Ramos (cell line): ENCODE measurements around the gene SLIT1.

Source experiments
- in situ Hi-C: fragments of 300-500 bp; cut with MboI; formaldehyde crosslinking; loops from one replicate; pipeline ENCODE4 v1.14.3; 2022; ENCODE audit warnings: low sequenced_read_pairs; ENCODE audit not compliant: unreplicated experiment

The SLIT1 gene

GRCh38 chr10:97017474-97017903 is 168.3 kb downstream of the SLIT1 start:
- in situ Hi-C loops, result no loop called here

- in situ Hi-C loops, result no loop called here
These were observed 168.9 kb downstream of the SLIT1 start for GRCh38 chr10:97016728-97017473.

GRCh38 chr10:97015240-97015639 is 170.5 kb downstream of the SLIT1 start:
- in situ Hi-C loops, result no loop called here

- in situ Hi-C loops, result no loop called here
These were observed 171.8 kb downstream of the SLIT1 start for GRCh38 chr10:97013983-97014382.

- in situ Hi-C loops, result no loop called here
These were observed 172.2 kb downstream of the SLIT1 start for GRCh38 chr10:97013568-97013967.

- in situ Hi-C loops, result no loop called here
These were observed 173.3 kb downstream of the SLIT1 start for GRCh38 chr10:97012470-97012869.

GRCh38 chr10:97011397-97011796 is 174.4 kb downstream of the SLIT1 start:
- in situ Hi-C loops, result no loop called here

- in situ Hi-C loops, result no loop called here
These were observed 175.0 kb downstream of the SLIT1 start for GRCh38 chr10:97010695-97011206.

- in situ Hi-C loops, result no loop called here
These were observed 178.3 kb downstream of the SLIT1 start for GRCh38 chr10:97007417-97007816.

- in situ Hi-C loops, result no loop called here
These were observed 179.4 kb downstream of the SLIT1 start for GRCh38 chr10:97006364-97006763.

GRCh38 chr10:97005349-97005748 is 180.4 kb downstream of the SLIT1 start:
- in situ Hi-C loops, result no loop called here

GRCh38 chr10:97004591-97004990 is 181.2 kb downstream of the SLIT1 start:
- in situ Hi-C loops, result no loop called here

- in situ Hi-C loops, result no loop called here
These were observed 182.0 kb downstream of the SLIT1 start for GRCh38 chr10:97003804-97004201.

- in situ Hi-C loops, result no loop called here
These were observed 182.5 kb downstream of the SLIT1 start for GRCh38 chr10:97003151-97003803.

- in situ Hi-C loops, result no loop called here
These were observed 183.1 kb downstream of the SLIT1 start for GRCh38 chr10:97002670-97003069.

GRCh38 chr10:97001183-97001991 is 184.4 kb downstream of the SLIT1 start:
- in situ Hi-C loops, result no loop called here

- in situ Hi-C loops, result no loop called here
These were observed 185.1 kb downstream of the SLIT1 start for GRCh38 chr10:97000487-97001182.

- in situ Hi-C loops, result no loop called here
These were observed 185.8 kb downstream of the SLIT1 start for GRCh38 chr10:96999987-97000386.

GRCh38 chr10:96999337-96999736 is 186.4 kb downstream of the SLIT1 start:
- in situ Hi-C loops, result no loop called here

- in situ Hi-C loops, result no loop called here
These were observed 187.3 kb downstream of the SLIT1 start for GRCh38 chr10:96998329-96998888.
